ENCODE results near the gene OR2T8. TPM values are rescaled to one million over a fixed set of nuclear protein-coding genes. Genes with fewer than 3 reads are reported as not detected.

The OR2T8 gene
- total and polyA plus RNA-seq, 4 donors, result 0.70 TPM; not detected in 3

DNA sequence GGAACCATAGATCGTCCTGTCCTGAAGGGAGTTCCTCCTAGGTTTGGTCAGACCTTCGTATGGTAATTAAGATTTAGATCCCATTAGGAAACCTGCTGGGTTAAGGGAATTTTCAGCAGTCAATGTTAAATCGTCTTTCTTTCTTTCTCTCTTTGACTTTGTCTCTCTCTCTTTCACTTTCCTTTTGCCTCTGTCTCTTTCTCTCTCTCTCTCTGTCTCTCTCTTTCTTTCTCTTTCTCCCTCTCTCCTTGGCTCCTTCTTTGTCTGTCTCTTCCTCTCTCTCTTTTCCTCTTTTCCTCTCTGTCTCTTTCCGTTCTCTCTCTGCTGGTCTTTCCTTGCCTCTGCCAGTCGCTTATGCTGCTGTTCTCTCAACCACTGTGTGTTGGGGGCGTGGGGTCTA, 15.9 kb upstream of the OR2T8 start:
- WGBS, result 69% methylated on average over 6 of the region's 6 CpGs
- Histone ChIP-seq H3K27ac (ENCODE audit: low read depth in 1 of 2, low read length in 2 of 2) (no peak overlapping the region), H3K4me1 (ENCODE audit: control insufficient read depth in 4 of 4, insufficient read depth in 4 of 4, low read length in 3 of 4) (no peaks in the 10 kb centered on the region), H3K36me3 (ENCODE audit: control insufficient read depth in 4 of 4, insufficient read depth in 3 of 4, low read depth in 1 of 4, low read length in 3 of 4) (no peaks in the 10 kb centered on the region), H3K4me3 (ENCODE audit: low read depth in 1 of 3, low read length in 3 of 3) (no peak overlapping the region), H3K27me3 (ENCODE audit: control insufficient read depth in 4 of 4, insufficient read depth in 4 of 4, low read length in 3 of 4) (no peaks in the 10 kb centered on the region), H3K9ac (ENCODE audit: low read depth in 1 of 2, low read length in 2 of 2) (no peak overlapping the region), H3K9me3 (ENCODE audit: control insufficient read depth in 4 of 4, low read length in 3 of 4) (peaks cover 0 to 4% (median 0%) of the 10 kb centered on the region in 4 donors)
- no peak for DNase-seq (ENCODE audit: low spot score)
- TF ChIP-seq, protein P1, sequence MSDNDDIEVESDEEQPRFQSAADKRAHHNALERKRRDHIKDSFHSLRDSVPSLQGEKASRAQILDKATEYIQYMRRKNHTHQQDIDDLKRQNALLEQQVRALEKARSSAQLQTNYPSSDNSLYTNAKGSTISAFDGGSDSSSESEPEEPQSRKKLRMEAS (IDR thresholded peaks at IDR 0.05), result no peak
- TF ChIP-seq GABPA (IDR thresholded peaks at IDR 0.05 in 1 of 2, conservative IDR thresholded peaks at IDR 0.05 in 1 of 2) (no peak), FOXA1 (IDR thresholded peaks at IDR 0.05) (no peak), FOXA2 (IDR thresholded peaks at IDR 0.05) (no peak), EGR1 (IDR thresholded peaks at IDR 0.05; ENCODE audit: low read depth in 2 of 2) (no peak), HNF4G (IDR thresholded peaks at IDR 0.05) (no peak), RXRA (IDR thresholded peaks at IDR 0.05) (no peak), TAF1 (conservative IDR thresholded peaks at IDR 0.05) (no peak), SP1 (IDR thresholded peaks at IDR 0.05) (no peak), NR2F2 (IDR thresholded peaks at IDR 0.05) (no peak), JUND (IDR thresholded peaks at IDR 0.05) (no peak), HNF4A (conservative IDR thresholded peaks at IDR 0.05) (no peak), YY1 (IDR thresholded peaks at IDR 0.05) (no peak), RAD21 (IDR thresholded peaks at IDR 0.05) (no peak)
- TF ChIP-seq, protein P2, sequence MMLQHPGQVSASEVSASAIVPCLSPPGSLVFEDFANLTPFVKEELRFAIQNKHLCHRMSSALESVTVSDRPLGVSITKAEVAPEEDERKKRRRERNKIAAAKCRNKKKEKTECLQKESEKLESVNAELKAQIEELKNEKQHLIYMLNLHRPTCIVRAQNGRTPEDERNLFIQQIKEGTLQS (IDR thresholded peaks at IDR 0.05), result no peak
- TF ChIP-seq, protein P3, sequence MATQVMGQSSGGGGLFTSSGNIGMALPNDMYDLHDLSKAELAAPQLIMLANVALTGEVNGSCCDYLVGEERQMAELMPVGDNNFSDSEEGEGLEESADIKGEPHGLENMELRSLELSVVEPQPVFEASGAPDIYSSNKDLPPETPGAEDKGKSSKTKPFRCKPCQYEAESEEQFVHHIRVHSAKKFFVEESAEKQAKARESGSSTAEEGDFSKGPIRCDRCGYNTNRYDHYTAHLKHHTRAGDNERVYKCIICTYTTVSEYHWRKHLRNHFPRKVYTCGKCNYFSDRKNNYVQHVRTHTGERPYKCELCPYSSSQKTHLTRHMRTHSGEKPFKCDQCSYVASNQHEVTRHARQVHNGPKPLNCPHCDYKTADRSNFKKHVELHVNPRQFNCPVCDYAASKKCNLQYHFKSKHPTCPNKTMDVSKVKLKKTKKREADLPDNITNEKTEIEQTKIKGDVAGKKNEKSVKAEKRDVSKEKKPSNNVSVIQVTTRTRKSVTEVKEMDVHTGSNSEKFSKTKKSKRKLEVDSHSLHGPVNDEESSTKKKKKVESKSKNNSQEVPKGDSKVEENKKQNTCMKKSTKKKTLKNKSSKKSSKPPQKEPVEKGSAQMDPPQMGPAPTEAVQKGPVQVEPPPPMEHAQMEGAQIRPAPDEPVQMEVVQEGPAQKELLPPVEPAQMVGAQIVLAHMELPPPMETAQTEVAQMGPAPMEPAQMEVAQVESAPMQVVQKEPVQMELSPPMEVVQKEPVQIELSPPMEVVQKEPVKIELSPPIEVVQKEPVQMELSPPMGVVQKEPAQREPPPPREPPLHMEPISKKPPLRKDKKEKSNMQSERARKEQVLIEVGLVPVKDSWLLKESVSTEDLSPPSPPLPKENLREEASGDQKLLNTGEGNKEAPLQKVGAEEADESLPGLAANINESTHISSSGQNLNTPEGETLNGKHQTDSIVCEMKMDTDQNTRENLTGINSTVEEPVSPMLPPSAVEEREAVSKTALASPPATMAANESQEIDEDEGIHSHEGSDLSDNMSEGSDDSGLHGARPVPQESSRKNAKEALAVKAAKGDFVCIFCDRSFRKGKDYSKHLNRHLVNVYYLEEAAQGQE (IDR thresholded peaks at IDR 0.05), result no peak
- TF ChIP-seq, protein P4, sequence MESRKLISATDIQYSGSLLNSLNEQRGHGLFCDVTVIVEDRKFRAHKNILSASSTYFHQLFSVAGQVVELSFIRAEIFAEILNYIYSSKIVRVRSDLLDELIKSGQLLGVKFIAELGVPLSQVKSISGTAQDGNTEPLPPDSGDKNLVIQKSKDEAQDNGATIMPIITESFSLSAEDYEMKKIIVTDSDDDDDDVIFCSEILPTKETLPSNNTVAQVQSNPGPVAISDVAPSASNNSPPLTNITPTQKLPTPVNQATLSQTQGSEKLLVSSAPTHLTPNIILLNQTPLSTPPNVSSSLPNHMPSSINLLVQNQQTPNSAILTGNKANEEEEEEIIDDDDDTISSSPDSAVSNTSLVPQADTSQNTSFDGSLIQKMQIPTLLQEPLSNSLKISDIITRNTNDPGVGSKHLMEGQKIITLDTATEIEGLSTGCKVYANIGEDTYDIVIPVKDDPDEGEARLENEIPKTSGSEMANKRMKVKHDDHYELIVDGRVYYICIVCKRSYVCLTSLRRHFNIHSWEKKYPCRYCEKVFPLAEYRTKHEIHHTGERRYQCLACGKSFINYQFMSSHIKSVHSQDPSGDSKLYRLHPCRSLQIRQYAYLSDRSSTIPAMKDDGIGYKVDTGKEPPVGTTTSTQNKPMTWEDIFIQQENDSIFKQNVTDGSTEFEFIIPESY (IDR thresholded peaks at IDR 0.05), result no peak
- TF ChIP-seq, protein P5, sequence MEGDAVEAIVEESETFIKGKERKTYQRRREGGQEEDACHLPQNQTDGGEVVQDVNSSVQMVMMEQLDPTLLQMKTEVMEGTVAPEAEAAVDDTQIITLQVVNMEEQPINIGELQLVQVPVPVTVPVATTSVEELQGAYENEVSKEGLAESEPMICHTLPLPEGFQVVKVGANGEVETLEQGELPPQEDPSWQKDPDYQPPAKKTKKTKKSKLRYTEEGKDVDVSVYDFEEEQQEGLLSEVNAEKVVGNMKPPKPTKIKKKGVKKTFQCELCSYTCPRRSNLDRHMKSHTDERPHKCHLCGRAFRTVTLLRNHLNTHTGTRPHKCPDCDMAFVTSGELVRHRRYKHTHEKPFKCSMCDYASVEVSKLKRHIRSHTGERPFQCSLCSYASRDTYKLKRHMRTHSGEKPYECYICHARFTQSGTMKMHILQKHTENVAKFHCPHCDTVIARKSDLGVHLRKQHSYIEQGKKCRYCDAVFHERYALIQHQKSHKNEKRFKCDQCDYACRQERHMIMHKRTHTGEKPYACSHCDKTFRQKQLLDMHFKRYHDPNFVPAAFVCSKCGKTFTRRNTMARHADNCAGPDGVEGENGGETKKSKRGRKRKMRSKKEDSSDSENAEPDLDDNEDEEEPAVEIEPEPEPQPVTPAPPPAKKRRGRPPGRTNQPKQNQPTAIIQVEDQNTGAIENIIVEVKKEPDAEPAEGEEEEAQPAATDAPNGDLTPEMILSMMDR (IDR thresholded peaks at IDR 0.05; ENCODE audit: low read depth, low read length, missing input control), result no peak

Measured in liver (tissue), 9 donors.